Measurements from ENCODE around the gene ZNF207. TPM values are rescaled to one million over a fixed set of nuclear protein-coding genes. Genes with fewer than 3 reads are reported as not detected.

ZNF207 gene
- total RNA-seq, 1 experiment from 2014 or later, result 296 TPM

DNA sequence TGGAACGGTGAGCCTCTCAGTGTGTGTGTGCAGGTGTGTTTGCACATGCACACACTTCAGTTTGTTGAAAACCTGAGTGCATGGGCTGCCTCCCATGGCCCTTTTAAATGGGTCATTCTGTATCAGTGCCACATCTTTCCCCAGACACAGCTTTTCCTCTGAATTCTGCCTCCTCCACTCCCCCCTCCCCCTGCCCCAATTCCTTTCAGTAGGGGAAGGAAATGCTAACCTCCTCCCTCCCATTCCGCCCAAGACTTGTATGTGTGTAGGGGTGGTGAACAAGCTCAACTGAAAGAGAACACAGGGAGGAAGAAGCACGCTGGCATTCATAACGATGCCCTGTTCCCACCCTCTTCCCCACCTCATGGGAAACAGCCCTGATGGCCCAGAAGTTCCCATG, 42.3 kb upstream of the ZNF207 start:
- no peak overlapping the region for H4K91ac ChIP-seq (ENCODE audit: insufficient read length, low read depth, low read length)
- no peaks in the 10 kb centered on the region for H3K9me3 Mint-ChIP-seq
- peaks cover 50 to 51% of the 10 kb centered on the region in 2 experiments for H3K4me1 Mint-ChIP-seq
- H3K9ac ChIP-seq (ENCODE audit: extremely low read depth, insufficient read length, low read length), result no peak overlapping the region
- no peak overlapping the region for H3K14ac ChIP-seq (ENCODE audit: insufficient read depth, low read length)
- H3K23ac ChIP-seq (ENCODE audit: insufficient read length, low read depth, low read length), result no peak overlapping the region
- no peak overlapping the region for H2BK5ac ChIP-seq (ENCODE audit: insufficient read length, low read length)
- no peak overlapping the region for H2BK120ac ChIP-seq (ENCODE audit: low read depth, low read length, poor library complexity, severe bottlenecking)
- no peak overlapping the region for H4K5ac ChIP-seq (ENCODE audit: insufficient read length, low read depth, low read length)
- no peak overlapping the region for H3K4me2 ChIP-seq (ENCODE audit: insufficient read depth, insufficient read length, low read length)
- no peaks in the 10 kb centered on the region for H3K79me2 ChIP-seq (ENCODE audit: insufficient read depth, low read length)
- WGBS (ENCODE audit: extremely low coverage, insufficient read length, low lambda C conversion rate), result no CpG with 5 or more reads among the region's 4 CpGs
- H3K18ac ChIP-seq (ENCODE audit: insufficient read length, low read depth, low read length), result no peak overlapping the region
- no peak overlapping the region for H2BK20ac ChIP-seq (ENCODE audit: low read depth, low read length, poor library complexity, severe bottlenecking)
- no peak for DNase-seq
- H3T11ph ChIP-seq (ENCODE audit: low read length), result no peak overlapping the region
- H3K4me1 ChIP-seq (ENCODE audit: insufficient read depth, low read length), result peaks cover 31% of the 10 kb centered on the region
- TF ChIP-seq, protein P1, sequence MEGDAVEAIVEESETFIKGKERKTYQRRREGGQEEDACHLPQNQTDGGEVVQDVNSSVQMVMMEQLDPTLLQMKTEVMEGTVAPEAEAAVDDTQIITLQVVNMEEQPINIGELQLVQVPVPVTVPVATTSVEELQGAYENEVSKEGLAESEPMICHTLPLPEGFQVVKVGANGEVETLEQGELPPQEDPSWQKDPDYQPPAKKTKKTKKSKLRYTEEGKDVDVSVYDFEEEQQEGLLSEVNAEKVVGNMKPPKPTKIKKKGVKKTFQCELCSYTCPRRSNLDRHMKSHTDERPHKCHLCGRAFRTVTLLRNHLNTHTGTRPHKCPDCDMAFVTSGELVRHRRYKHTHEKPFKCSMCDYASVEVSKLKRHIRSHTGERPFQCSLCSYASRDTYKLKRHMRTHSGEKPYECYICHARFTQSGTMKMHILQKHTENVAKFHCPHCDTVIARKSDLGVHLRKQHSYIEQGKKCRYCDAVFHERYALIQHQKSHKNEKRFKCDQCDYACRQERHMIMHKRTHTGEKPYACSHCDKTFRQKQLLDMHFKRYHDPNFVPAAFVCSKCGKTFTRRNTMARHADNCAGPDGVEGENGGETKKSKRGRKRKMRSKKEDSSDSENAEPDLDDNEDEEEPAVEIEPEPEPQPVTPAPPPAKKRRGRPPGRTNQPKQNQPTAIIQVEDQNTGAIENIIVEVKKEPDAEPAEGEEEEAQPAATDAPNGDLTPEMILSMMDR (conservative IDR thresholded peaks at IDR 0.05), result no peak
- peaks cover 5 to 28% (median 8%) of the 10 kb centered on the region in 3 experiments; a peak in 4 of 7 replicates for H3K36me3 Mint-ChIP-seq (ENCODE audit: insufficient read depth in 1 of 3, low read depth in 3 of 3)
- H3K9me3 ChIP-seq (ENCODE audit: control insufficient read depth, low read depth, low read length), result no peaks in the 10 kb centered on the region
- no peaks in the 10 kb centered on the region for H3K79me1 ChIP-seq (ENCODE audit: insufficient read depth, low read depth, low read length, poor library complexity, severe bottlenecking)
- H2BK15ac ChIP-seq (ENCODE audit: low read depth, low read length), result no peak overlapping the region
- H4K20me1 ChIP-seq (ENCODE audit: control insufficient read depth, insufficient read depth, insufficient read length), result no peaks in the 10 kb centered on the region
- no peak overlapping the region for H3K27ac ChIP-seq (ENCODE audit: insufficient read length, low read depth, low read length)
- no peak overlapping the region for H3K4ac ChIP-seq (ENCODE audit: low read depth, low read length)
- H3K4me3 Mint-ChIP-seq, result no peak overlapping the region
- peaks cover 3% of the 10 kb centered on the region; the same call in 1 of the 2 replicates for H3K27me3 Mint-ChIP-seq (ENCODE audit: low read depth)
- no peak overlapping the region for H2AFZ ChIP-seq (ENCODE audit: low read length)
- H3K27ac Mint-ChIP-seq, result peak overlapping the region in 1 of 3 experiments; percentile 92; a peak in 2 of 7 replicates
- no peak overlapping the region for H4K8ac ChIP-seq (replicated peaks; ENCODE audit: insufficient read length, low read depth, low read length)
- no peak overlapping the region for H3K56ac ChIP-seq (ENCODE audit: insufficient read length, low read depth, low read length)
- H3K27me3 ChIP-seq (ENCODE audit: insufficient read depth, low read length), result no peaks in the 10 kb centered on the region
- H3K23me2 ChIP-seq (ENCODE audit: insufficient read length, low read depth, low read length, poor library complexity, severe bottlenecking), result no peaks in the 10 kb centered on the region
- no peak overlapping the region for H2AK5ac ChIP-seq (ENCODE audit: insufficient read length, low read length)
- H2BK12ac ChIP-seq (ENCODE audit: insufficient read length, low read depth, low read length), result no peak overlapping the region
